Astrocyte (in vitro differentiated cells and primary cell): Measurements from ENCODE around the gene ZFR2.

Source experiments
- EZH2 ChIP-seq: IDR thresholded peaks from 2 replicates; pipeline ENCODE4 v1.6.1; 2012; ENCODE audit warnings: mild to moderate bottlenecking, low read length, inconsistent platforms; ENCODE audit not compliant: insufficient read depth
- TF ChIP-seq, protein P1 (sequence below): IDR thresholded peaks from 2 replicates; pipeline ENCODE4 v1.5.1; 2011; ENCODE audit warnings: low read depth, mild to moderate bottlenecking, inconsistent platforms, low read length, moderate library complexity; ENCODE audit not compliant: insufficient read depth

DNA sequence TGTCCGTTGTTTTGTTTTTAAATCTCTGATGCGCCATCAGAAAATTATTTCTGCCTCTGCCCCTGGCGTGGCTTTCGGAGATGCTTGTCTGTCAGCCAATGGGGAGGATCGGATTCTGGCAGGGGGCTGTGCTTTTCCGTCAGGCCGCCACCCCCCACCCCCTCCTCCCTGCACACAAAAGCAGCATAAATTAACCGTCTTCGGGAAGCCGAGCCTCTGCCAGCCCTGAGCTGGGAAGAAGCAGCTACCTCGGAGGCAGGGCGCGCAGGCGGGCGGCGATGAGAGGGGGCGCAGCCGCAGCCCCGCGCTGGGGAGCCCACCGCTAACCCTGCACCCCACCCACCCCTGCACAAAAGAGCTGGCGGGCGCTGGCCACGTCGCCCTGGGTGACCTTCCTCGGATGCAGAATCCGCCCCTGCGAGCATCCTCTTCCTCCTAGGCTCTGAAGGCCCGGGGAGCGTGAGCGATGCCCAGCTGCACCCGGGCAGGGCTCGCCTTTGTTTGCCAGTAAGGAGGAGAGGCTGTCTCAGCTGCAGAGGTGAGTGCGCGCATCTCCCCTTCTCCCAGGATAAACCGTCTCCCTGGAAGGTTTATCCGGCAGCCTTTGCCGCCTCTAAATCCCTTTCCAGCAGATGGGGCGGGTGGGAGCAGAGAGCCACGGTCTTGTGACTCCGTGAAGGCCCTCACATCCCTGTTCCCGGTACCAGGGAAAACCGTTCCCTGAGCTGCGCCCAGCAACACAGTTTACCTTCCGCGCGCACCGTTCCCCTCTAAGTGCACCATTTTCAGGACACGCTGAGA is 11.8 kb upstream of the ZFR2 start, which contains the start of gene ATCAY:
- TF ChIP-seq, protein P1, sequence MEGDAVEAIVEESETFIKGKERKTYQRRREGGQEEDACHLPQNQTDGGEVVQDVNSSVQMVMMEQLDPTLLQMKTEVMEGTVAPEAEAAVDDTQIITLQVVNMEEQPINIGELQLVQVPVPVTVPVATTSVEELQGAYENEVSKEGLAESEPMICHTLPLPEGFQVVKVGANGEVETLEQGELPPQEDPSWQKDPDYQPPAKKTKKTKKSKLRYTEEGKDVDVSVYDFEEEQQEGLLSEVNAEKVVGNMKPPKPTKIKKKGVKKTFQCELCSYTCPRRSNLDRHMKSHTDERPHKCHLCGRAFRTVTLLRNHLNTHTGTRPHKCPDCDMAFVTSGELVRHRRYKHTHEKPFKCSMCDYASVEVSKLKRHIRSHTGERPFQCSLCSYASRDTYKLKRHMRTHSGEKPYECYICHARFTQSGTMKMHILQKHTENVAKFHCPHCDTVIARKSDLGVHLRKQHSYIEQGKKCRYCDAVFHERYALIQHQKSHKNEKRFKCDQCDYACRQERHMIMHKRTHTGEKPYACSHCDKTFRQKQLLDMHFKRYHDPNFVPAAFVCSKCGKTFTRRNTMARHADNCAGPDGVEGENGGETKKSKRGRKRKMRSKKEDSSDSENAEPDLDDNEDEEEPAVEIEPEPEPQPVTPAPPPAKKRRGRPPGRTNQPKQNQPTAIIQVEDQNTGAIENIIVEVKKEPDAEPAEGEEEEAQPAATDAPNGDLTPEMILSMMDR = no peak
- peak; percentile 74 for TF ChIP-seq EZH2
